ENCODE measurements around the gene THOC5.

The THOC5 gene

GRCh38 chr22:29482253-29482652, 71.3 kb downstream of the THOC5 start:
- no peak for DNase-seq (ENCODE audit: low read depth in 1 of 2, low spot score in 1 of 2)
- no peak for TF ChIP-seq CTCF (IDR thresholded peaks at IDR 0.05; ENCODE audit: insufficient read depth, low read length)
- no peak for TF ChIP-seq GABPA (IDR thresholded peaks at IDR 0.05; ENCODE audit: low read depth)
- TF ChIP-seq SPI1 (IDR thresholded peaks at IDR 0.05; ENCODE audit: borderline replicate concordance, low read depth): no peak
- TF ChIP-seq POLR2AphosphoS5 (IDR thresholded peaks at IDR 0.05; ENCODE audit: low read depth): no peak
- TF ChIP-seq, protein P1, sequence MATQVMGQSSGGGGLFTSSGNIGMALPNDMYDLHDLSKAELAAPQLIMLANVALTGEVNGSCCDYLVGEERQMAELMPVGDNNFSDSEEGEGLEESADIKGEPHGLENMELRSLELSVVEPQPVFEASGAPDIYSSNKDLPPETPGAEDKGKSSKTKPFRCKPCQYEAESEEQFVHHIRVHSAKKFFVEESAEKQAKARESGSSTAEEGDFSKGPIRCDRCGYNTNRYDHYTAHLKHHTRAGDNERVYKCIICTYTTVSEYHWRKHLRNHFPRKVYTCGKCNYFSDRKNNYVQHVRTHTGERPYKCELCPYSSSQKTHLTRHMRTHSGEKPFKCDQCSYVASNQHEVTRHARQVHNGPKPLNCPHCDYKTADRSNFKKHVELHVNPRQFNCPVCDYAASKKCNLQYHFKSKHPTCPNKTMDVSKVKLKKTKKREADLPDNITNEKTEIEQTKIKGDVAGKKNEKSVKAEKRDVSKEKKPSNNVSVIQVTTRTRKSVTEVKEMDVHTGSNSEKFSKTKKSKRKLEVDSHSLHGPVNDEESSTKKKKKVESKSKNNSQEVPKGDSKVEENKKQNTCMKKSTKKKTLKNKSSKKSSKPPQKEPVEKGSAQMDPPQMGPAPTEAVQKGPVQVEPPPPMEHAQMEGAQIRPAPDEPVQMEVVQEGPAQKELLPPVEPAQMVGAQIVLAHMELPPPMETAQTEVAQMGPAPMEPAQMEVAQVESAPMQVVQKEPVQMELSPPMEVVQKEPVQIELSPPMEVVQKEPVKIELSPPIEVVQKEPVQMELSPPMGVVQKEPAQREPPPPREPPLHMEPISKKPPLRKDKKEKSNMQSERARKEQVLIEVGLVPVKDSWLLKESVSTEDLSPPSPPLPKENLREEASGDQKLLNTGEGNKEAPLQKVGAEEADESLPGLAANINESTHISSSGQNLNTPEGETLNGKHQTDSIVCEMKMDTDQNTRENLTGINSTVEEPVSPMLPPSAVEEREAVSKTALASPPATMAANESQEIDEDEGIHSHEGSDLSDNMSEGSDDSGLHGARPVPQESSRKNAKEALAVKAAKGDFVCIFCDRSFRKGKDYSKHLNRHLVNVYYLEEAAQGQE (IDR thresholded peaks at IDR 0.05; ENCODE audit: insufficient replicate concordance, low read depth): no peak
- Histone ChIP-seq H3K4me3 (replicated peaks; ENCODE audit: insufficient read depth, low read length) (no peak overlapping the region), H3K27ac (replicated peaks) (no peak overlapping the region), H3K27me3 (ENCODE audit: insufficient read depth, poor library complexity, severe bottlenecking) (no peaks in the 10 kb centered on the region)

- peak in 1 of 2 experiments; percentile 35 for DNase-seq (ENCODE audit: low read depth in 1 of 2, low spot score in 1 of 2)
- H3K27ac ChIP-seq (replicated peaks): peak overlapping the region; percentile 59
- H3K27me3 ChIP-seq (ENCODE audit: insufficient read depth, poor library complexity, severe bottlenecking): no peaks in the 10 kb centered on the region
- TF ChIP-seq POLR2AphosphoS5 (IDR thresholded peaks at IDR 0.05; ENCODE audit: low read depth): 0 out of 2 replicates have a peak, but pooled peaks have one; percentile 5
- TF ChIP-seq, protein P1 (IDR thresholded peaks at IDR 0.05; ENCODE audit: insufficient replicate concordance, low read depth): no peak
- H3K4me3 ChIP-seq (replicated peaks; ENCODE audit: insufficient read depth, low read length): peak overlapping the region; percentile 35
Observed at GRCh38 chr22:29481265-29482000, 72.1 kb downstream of the THOC5 start.

DNA sequence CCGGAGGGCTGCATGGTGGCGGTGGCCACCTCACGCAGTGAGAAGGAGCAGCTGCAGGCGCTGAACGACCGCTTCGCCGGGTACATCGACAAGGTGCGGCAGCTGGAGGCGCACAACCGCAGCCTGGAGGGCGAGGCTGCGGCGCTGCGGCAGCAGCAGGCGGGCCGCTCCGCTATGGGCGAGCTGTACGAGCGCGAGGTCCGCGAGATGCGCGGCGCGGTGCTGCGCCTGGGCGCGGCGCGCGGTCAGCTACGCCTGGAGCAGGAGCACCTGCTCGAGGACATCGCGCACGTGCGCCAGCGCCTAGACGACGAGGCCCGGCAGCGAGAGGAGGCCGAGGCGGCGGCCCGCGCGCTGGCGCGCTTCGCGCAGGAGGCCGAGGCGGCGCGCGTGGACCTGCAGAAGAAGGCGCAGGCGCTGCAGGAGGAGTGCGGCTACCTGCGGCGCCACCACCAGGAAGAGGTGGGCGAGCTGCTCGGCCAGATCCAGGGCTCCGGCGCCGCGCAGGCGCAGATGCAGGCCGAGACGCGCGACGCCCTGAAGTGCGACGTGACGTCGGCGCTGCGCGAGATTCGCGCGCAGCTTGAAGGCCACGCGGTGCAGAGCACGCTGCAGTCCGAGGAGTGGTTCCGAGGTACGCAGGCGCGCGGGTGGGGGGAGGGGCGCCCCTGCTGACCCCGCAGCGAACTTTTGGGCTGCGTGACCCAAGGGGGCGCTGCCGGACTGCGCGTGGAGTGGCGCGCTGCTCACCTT, 72.9 kb downstream of the THOC5 start:
- peak; percentile 80 to 85 for DNase-seq (ENCODE audit: low read depth in 1 of 2, low spot score in 1 of 2)
- Histone ChIP-seq H3K27ac (replicated peaks) (peak overlapping the region; percentile 59), H3K4me3 (replicated peaks; ENCODE audit: insufficient read depth, low read length) (peak overlapping the region; percentile 35), H3K27me3 (ENCODE audit: insufficient read depth, poor library complexity, severe bottlenecking) (no peaks in the 10 kb centered on the region)
- TF ChIP-seq CTCF (IDR thresholded peaks at IDR 0.05; ENCODE audit: insufficient read depth, low read length) (peak; percentile 33), SPI1 (IDR thresholded peaks at IDR 0.05; ENCODE audit: borderline replicate concordance, low read depth) (no peak), GABPA (IDR thresholded peaks at IDR 0.05; ENCODE audit: low read depth) (no peak), POLR2AphosphoS5 (IDR thresholded peaks at IDR 0.05; ENCODE audit: low read depth) (peak; percentile 43; the same call in 1 of the 2 replicates)
- TF ChIP-seq, protein P1 (IDR thresholded peaks at IDR 0.05; ENCODE audit: insufficient replicate concordance, low read depth): peak; percentile 58
